Measurements from ENCODE around the gene HSD3B1. TPM values are rescaled to one million over a fixed set of nuclear protein-coding genes. Genes with fewer than 3 reads are reported as not detected.

HSD3B1 gene
- total RNA-seq (2014; rRNA removed; shearing (Covaris generic)) = not detected in 2 replicates

DNA sequence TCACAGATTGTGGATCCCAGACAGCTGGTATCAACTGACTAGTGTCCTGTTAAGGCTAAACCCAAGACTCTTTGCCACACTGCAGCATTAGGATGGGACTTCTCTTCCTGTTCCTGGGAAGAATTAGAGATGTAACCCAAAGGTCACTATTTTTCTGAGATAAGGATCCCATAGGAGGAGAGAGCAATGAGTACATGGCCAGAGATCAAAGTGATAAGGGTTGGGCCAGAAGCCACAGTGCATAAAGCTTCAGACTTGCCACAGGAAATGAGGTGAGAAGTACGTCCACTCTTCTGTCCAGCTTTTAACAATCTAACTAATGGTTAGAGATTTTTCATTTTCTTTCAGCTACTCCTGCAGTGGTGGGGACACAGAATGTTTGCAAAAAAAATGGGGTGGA, at the start of gene HSD3B1:
Gene HSD3B1, plus strand, starts transcription at position 270 of the 400 bp plus-strand sequence. CDS start 267 bp downstream, outside the sequence.
- peak; percentile 41 for DNase-seq (ENCODE audit: low read depth)

DNA sequence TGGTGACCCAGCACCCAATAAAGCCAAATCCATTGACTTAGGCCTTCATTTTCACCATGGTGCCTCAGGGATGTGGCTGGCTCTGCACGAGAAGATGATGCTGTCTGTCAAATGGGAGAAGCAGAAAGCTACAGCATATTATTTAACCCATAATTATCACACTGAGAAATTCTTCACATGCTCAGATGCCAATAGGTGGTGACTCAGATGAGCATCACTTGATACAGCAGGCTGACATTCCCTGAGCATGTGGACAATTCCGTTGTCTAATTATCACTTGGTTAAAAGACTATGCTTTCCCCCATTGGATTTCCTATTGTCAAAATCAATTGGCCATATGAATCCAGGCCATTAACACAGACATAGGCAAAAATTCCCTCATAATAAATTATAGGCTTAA, 44.0 kb upstream of the HSD3B1 start:
- peak; percentile 9 for DNase-seq (ENCODE audit: low read depth)

DNA sequence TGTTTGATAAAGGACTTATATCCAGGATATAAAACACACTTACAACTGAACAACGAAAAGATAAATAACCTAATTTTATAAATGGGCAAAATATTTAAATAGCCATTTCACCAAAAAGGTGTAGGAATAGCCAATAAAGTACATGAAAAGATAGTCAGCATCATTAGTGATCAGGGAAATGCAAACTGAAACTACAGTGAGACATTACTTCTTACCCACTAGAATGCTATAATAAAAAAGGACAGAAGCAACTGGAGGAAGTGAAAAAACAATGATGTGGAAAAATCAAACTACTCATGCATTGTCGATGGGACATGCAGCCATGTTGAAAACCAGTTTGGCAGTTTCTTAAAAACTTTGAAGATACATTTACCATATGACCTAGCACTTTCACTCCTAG, 43.4 kb upstream of the HSD3B1 start:
- no peak for DNase-seq (ENCODE audit: low read depth)

DNA sequence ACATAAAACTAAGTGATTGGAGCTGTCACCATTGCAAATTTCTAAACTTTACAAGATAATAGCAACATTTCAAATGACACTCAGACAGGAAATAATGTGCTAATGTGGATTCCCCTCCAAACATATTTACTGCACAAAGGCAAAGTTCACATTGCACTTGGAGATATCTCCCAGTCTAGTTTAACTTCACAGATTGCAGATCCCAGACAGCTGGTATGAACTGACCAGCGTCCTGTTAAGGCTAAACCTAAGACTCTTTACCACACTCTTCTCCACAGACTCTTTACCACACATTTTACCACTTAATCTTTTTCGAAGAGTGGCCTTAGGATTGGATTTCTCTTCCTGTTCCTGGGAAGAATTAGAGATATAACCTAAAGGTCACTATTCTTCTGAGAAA, 40.6 kb upstream of the HSD3B1 start:
- no peak for DNase-seq (ENCODE audit: low read depth)

DNA sequence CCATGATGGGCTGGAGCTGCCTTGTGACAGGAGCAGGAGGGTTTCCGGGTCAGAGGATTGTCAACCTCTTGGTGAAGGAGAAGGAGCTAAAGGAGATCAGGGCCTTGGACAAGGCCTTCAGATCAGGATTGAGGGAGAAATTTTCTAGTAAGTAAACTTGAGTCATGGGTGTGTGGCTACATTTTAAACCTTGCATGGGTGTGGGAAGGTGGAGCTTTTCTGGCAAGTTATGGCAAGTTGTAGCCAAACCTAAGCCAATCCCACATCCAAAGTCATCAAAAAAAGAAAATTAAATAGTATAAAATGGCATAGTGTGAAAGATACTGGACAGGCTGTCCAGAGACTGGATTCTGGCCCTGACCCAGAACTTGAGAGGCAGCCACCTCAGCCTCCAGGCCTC, 39.8 kb upstream of the HSD3B1 start:
- DNase-seq (ENCODE audit: low read depth) = no peak

DNA sequence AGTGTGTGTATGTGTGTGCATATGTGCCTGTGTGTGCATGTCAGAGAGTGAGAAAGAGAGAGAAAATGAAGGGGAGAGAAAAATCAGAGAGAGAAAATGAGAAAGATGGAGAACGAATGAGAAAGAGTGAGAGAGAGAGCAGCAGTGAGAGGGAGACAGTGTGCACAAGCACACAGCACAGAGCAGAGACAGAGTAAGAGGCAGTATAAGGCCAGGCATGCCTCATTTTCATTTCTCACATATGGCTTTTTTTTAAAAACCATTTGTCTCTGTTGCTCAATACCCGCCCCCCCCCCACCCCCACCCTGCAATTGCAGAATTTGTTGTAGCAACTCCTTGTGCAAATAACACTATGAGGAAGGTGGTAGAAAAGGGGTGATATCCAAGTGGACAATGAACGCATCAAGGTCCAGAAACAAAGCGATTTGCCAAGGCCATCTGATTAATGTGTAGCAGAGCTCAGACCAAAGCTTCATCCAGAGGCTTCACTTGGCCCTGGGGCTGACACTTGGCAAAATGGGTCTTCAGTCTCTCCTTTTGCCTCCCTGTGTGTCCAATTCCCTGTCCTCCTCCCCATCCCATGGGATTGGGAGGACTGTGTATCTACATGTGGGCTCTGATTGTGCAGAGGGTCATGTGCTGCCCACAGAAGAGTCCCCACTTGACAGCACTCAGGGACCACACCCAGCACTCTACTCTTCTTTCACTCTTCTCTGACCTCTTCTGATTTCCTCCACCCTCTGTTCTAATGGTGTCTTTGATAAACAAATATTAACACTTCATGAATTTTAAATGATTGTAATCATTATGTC, 38.9 kb upstream of the HSD3B1 start:
- DNase-seq (ENCODE audit: low read depth) = no peak

DNA sequence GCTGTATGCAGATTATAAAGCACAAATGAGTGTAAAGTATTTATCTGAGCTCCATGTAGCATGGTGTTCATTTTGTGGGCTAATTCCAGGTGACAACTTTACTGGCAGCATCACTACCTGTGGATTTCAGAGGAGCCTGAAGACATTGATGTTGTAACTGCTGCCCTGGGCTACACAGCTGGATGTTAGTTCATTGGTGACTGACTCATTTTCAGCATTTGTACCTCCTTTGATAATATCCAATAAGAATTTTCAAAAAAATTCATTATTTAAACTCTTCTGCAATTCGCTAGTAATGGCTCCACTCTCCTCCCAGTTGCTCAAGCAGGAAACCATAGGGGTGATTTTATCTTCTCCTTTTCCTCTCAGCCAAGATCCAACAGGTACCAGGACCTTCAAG, 37.3 kb upstream of the HSD3B1 start:
- DNase-seq (ENCODE audit: low read depth) = no peak

DNA sequence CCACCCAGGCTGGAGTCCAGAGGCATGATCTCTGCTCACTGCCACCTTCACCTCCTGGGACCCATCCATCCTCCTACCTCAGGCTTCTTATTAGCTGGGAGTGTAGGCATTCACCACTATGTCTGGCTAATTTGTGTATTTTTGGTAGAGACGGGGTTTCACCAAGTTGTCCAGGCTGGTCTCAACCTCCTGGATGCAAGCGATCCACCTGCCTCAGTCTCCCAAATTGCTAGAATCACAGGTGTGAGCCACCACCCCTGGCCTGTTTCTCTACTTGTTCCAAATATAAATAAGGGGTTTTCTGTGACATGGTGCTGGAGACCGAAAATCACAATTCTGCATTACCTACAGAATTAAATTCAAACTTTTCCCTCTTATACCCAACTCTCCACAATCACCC, 36.6 kb upstream of the HSD3B1 start:
- DNase-seq (ENCODE audit: low read depth) = no peak

DNA sequence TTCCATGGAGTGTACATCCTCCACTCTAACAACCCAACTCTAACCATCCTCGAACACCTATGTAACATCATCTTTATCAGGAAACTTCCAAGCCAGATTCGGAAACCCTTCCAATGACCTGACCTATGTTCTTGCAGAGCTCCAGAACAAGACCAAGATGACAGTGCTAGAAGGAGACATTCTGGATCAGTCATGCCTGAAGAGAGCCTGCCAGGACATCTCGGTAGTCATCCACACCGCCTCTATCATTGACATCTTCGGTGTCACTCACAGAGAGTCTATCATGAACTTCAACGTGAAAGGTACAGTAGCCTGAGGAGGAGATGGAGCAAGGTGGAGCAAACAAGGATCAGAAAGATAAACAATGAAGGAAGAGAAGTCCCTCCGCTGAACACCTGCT, 36.1 kb upstream of the HSD3B1 start:
- no peak for DNase-seq (ENCODE audit: low read depth)

DNA sequence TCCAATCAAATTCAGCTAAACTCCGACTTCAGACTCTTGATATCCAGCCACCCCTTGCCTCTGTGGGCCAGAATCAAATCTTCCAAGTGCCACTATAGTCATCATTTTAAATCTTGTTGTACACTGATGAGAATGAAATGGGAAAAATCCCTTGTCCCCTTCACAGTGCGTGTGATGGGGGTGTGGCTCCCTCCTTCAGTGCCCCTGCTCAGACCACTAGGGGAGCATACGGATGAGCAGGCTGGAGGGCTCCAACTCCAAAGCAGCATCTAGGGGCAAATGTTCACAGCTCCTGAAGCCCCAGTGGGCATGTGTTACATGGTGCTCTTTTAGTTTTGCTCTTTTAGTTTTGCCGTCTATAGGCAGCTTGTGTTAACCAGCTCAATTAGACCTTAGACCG, 35.4 kb upstream of the HSD3B1 start:
- DNase-seq (ENCODE audit: low read depth) = no peak

DNA sequence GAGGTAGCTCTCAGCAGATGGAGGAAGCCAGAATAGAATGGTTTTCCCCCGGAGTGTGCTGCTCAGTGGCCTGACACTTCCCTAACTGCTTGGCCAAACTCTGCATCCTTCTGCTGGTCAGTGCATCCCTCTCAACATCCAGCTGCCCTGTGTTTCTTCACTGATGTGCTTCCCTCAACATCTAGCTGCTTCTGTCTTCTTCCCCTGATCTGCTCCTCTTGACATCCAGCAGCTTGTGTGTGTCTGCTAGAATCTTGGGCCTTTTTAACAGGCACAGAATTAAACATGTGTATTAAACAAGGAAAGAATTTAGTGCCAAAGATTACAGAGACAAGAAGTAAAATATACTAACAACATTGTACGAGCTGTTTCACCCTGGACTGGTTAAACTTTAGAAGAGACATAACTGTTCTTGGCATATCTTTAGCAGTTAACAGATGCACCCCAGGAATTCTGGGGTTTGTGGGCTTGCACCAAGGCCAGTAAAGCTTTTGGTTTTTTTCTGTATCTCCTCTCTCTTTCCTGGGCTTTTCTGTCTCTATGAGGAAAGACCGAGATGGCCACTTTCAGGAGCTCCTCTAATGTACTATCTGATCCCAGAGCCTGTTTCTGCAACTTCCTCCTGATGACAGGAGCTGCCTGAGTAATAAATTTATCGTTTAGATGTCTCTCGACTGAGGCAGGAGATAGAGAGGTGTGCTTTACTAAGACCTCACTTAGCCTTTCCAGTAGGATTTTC, 34.8 kb upstream of the HSD3B1 start:
- DNase-seq (ENCODE audit: low read depth) = no peak

DNA sequence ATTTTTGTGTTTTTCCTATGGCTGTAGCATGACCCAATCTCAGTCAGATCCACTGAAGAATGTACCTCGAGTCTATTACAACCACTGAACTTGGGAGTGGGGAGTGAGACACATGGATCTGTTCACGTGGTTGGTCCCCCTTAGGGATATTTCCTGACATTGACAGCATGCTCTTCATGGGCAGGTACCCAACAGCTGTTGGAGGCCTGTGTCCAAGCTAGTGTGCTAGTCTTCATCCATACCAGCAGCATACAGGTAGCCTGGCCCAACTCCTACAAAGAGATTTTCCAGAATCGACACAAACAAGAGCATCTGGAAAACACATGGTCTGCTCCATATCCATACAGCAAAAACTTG, 34.2 kb upstream of the HSD3B1 start:
- no peak for DNase-seq (ENCODE audit: low read depth)

DNA sequence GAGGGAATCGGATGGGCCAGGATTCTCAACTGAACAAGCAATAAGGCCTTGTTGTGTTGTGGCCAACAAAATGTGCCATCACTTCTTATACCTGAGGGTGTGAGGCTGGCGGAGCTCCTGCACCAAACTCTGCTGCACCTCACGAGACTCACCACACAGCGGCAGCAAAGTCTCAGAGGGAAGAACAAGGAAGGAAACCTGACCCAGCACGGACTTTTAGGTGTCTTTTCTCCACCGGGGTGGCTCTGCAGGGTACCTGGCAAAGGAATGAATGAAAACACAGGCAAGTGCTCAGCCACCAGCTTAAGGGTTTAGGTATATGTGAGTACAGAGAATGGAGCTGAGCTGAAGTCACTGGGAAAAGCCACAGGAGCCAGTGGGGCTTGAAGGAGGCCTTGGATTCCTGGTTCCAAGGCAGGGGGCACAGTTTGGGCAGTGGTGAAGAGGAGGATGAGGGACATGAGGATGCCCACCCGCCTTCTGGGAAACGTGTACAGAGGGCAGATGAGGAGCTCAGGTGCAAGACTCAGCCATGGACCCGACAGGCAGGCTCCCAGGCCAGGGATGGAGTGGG, 31.1 kb upstream of the HSD3B1 start:
- DNase-seq (ENCODE audit: low read depth) = peak; percentile 31

DNA sequence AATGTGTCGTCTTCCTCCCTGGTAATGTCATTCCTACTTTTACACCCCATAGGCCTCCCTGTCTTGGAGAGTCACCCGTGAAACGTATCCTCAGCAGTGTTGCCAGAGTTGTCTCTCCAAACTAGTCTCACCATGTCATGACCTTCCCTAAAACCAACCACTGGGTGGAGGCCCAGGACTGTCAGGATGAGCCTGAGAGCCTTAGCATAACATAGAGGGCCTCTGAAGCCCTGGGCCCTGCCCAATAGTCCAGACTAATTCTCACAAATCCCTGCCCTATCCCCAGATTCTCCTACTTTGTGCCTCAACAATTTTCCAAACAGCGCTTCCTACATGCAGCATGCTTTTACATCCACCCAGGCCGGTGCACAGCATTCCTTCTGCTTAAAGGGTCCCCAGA, 29.3 kb upstream of the HSD3B1 start:
- DNase-seq (ENCODE audit: low read depth) = no peak

DNA sequence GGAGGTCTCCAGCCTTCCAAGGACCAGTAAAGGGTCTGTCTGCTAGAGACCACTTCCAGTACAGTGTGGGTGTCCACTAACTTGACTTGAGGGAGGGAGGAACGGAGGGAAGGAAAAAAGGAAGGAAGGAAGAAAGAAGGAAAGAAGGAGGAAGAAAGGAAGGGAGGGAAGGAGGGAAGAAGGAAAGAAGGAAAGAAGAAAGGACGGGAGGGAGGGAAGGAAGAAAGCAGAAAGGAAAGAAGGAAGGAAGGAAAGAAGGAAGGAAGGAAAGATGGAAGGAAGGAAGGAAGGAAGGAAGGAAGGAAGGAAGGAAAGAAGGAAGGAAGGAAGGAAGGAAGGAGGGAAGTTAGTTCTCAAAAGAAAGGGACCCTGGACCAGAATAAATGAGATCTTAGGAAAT, 26.8 kb upstream of the HSD3B1 start:
- DNase-seq (ENCODE audit: low read depth) = no peak

DNA sequence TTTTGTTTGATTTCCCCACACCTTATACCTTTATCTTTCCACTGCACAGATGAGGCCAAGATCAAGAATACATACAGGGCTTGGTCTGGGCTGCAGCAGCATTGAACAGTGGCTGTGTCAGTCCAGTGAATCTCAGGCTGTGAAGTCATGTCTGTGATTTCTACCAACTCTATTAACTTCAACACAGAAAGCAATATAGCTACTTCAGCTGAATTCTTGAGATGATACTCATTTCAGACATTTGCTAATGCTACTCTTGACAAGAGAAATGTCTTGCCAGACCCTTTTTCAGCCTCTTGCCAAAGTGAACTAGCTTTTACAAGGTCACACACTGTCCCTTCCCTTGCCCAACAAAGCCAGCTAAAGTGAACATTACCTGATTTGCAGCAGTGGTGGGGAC, 25.1 kb upstream of the HSD3B1 start:
- DNase-seq (ENCODE audit: low read depth) = no peak

DNA sequence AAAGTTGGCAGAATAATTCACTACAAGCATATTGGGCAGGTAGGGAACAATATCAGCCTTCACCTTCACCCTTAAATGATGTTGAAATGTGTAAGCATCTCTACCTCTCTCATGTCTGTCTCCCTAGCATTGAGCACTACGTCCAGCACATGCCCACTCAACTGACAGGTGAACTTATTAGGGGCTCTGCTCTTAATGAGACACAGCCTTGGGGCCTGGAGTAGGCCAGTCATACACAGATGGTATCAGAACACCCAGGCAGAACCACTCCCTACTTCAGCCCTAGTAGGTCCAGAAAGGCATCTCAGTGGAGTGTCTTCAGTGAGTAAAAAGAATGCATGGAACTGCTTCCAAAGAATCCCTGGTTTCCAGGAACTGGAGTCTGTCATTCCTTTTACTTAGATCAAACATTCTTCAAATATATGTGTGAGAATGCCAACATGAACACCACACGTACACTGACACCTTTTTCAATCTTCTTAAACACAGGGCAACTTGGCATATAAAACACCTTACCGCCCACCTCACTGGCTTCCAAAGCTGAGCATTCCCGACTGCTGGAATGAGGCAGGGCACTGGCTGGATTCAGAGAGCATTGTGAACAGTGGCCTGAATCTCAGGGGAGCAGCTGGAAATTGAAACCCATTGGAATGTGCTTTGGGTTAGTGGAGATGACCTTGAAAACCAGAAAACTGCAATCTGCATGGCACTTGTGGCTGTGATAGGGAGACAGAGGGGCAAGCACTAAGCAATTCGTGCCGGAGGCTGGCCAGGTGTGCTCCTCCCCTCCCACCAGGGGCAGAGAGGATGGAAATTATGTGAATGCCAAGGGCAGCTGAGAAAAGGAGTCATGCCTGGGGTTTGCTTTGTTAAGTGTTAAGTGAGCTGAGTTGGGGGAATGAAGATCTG, 24.2 kb upstream of the HSD3B1 start:
- DNase-seq (ENCODE audit: low read depth) = no peak

DNA sequence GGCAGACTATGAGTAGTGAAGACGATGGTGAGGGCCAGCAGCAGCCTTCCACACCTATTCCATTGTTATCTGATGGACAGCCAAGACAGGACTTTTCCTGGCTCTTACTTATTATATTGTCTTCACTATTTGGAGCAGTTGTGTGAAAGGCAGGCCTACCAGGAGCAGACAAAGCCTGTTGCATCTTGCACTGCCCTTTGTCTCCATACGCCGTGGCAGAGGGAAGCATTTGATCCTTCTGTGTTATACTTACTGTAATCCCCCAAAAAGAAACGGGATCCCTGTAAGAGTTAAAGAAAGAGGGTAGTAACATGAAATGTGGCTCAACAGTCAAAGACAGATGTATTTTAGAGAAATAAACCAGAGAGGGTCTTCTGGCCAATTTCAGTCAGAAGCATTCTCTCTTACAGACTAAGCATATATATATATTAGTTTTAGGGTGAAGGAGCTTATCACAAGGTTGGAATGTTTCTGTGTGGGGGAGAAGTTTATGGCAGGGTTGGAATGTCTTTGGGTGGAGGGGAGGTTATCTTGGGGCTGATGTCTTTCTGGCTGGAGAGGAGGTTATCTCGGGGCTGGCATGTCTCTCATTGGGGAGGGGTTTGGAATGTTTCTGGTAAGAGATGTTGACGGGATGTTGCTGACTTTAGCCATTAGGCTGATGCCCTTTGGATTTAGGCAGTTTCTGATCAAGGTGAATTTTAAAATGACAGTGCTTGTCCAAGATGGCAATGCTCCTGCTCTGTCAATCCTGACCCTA, 23.4 kb upstream of the HSD3B1 start:
- no peak for DNase-seq (ENCODE audit: low read depth)

DNA sequence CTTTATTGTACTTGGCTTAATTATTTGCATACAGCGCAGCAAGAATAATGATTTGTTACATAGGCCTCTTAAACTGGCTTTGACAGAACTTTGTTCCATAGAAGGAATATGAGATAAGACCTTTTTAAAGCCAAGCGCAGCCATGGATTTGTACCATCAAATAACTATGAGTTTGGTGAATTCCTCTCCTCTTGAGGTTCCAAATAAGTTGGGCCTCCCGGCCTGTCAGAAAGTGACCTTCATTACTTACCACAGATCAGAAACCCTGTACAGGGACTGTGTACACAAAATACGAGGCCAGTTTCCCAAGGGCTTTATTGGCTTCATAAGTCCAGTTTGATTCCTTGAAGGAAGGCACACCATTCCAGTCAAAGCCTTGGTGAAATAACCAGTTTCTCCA, 21.8 kb upstream of the HSD3B1 start:
- no peak for DNase-seq (ENCODE audit: low read depth)

DNA sequence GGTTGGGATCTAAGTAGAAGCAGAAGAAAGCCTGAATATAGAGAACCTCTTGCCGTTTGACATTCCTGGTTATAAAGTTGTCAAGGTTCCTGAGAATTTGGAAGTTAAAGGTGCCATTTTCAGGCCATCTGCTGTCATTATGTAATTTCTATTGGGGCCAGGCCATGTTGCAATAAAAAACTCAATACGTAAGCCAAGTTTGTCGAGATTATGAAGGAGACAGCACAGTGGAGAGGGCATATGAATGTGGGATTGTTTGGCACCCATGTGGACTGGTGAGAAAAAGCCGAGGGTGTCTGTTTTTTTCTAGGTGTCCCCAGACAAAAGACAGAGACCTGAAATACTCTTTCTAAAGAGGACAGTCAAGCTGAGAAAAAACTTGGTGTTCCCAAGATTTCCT, 18.8 kb upstream of the HSD3B1 start:
- no peak for DNase-seq (ENCODE audit: low read depth)

DNA sequence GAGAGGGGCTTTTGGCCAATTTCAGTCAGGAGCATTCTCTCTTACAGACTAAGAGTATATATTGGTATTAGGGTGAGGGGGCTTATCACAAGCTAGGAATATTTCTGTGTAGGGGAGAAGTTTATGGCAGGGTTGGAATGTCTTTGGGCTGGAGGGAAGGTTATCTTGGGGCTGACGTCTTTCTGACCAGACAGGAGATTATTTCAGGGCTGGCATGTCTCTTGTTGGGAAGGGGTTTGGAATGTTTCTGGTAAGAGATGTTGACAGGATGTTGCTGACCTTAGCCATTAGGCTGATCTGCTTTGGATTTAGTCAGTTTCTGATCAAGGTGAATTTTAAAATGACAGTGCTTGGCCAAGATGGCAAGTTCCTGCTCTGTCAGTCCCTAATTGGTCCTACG, 17.8 kb upstream of the HSD3B1 start:
- DNase-seq (ENCODE audit: low read depth) = no peak

Measured in RPMI7951 (cell line).